ENCODE results near the gene SV2C.

SV2C gene

DNA sequence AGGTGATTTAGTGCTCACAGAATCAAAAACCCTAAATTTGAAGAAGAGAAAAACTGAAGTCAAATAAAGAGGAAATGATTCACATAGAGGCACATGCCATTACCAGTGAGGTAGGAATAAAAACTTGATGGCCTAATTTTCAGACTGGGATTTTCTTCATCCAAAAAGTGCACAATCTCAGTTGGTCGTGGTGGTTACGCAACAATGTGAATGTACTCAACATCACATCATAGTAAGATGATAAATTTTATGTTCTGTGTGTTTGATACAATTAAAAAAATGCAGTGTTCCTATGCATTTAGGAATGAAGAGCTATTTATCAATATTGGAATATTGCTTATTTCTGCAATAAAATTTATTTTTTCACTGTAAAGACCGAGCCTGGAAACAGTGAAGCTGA is 60.7 kb downstream of the SV2C start:
- TF ChIP-seq, protein P1, sequence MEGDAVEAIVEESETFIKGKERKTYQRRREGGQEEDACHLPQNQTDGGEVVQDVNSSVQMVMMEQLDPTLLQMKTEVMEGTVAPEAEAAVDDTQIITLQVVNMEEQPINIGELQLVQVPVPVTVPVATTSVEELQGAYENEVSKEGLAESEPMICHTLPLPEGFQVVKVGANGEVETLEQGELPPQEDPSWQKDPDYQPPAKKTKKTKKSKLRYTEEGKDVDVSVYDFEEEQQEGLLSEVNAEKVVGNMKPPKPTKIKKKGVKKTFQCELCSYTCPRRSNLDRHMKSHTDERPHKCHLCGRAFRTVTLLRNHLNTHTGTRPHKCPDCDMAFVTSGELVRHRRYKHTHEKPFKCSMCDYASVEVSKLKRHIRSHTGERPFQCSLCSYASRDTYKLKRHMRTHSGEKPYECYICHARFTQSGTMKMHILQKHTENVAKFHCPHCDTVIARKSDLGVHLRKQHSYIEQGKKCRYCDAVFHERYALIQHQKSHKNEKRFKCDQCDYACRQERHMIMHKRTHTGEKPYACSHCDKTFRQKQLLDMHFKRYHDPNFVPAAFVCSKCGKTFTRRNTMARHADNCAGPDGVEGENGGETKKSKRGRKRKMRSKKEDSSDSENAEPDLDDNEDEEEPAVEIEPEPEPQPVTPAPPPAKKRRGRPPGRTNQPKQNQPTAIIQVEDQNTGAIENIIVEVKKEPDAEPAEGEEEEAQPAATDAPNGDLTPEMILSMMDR (IDR thresholded peaks at IDR 0.05), result no peak

DNA sequence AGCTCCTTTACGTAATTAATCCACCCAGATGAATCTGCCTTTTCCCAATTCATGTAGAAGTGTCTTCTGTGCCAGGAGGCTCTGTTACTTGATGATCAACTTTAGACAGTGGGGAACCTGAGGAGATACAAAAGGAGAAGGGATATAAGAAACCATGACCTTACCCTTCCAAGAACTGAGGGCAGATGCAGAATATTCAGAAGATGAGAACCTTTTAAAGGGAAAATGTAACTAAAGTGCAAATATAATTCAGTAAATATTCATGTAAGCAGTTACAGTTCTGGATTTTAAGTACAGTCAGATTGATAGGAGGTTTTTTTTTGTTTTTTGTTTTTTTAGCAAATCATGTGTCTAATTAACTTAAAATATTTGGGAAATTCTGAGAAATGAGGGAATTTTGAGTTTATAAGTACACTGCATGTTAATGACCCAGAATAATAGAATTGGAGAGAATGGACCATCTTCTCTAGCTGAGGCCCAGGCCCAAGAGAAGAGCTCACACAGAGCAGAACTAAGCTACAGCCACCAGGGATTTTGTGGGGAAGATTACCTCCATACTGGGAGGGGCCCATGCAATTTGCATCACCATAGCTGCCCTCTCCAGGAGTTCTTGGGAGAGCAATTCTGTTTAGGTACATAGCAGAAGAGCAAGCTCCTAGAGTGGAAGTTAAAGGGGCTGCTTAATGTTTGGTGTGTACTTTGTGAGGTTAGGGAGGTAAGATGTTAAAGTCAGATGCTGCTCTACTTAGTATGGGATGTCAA is 61.5 kb downstream of the SV2C start:
- TF ChIP-seq, protein P1 (IDR thresholded peaks at IDR 0.05), result no peak

DNA sequence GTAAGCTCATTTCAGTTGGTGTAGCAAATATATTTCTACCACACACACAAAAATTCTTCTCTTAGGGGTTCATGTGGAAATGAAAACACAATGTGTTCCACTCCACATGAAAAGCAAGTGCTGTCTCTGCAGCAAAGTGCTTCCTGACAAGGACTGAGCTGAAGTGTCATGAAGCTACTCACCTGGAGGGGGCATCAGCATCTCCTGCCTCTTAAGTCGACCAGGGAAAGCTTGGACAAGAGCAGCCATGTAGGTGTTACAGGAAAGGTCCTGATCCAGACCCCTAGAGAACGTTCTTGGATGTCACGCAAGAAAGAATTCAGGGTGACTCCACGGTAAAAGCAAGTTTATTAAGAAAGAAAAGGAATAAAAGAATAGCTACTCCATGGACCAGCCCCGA is 62.8 kb downstream of the SV2C start:
- TF ChIP-seq, protein P1 (IDR thresholded peaks at IDR 0.05), result peak; percentile 35; the same call in 1 of the 2 replicates

DNA sequence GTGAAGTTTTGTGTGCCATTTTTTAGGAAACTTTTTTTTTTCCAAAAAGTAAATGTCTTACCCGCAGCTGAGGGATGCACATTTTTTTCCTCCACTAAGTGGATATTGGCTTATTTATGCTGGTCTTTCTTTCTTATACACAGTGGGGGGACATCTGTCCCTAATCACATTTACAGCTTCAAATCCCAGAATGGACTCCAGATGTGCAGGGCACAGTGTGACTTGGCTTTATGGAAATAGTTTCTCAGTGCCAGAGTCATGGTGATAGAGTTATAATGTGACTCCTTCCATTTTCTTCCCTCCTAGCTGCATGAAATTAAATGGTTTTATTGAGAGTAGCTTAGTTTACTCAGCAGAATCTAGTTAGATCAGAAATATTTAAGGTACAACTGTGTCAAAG is 66.5 kb downstream of the SV2C start:
- TF ChIP-seq, protein P1 (IDR thresholded peaks at IDR 0.05), result no peak

GRCh38 chr5:76152161-76152560 is 69.0 kb downstream of the SV2C start:
- TF ChIP-seq, protein P1 (IDR thresholded peaks at IDR 0.05), result no peak

DNA sequence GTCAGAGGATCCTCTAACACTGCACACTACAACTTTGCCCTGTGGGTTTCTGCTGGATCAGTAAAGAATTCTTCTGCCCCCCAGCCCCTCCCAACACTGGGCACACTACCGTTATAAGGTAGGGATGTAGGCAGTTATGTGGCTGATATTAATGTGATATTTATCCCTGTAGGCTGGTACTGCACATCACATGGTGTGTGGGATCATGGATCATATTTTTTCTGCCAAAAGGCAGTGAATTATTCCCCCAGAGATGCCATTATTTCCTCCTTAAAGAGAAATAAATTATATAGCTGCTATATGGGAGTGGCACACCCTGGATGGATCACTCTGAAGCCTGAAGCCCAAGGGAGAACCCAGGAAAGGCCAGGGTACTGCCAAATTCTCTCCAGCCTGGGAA is 69.5 kb downstream of the SV2C start:
- TF ChIP-seq, protein P1 (IDR thresholded peaks at IDR 0.05), result no peak

- TF ChIP-seq, protein P1 (IDR thresholded peaks at IDR 0.05), result no peak
These were observed 70.1 kb downstream of the SV2C start for GRCh38 chr5:76153271-76153670.
